Inferior parietal cortex (tissue), 1 donor: Measurements from ENCODE around the gene AKR1C8.

Source experiments
- DNase-seq: peaks from one replicate; pipeline ENCODE4 v3.0.0-alpha.2; 2016; ENCODE audit errors: extremely low spot score

AKR1C8 gene

GRCh38 chr10:5108658-5109416 lies 76.1 kb downstream of the AKR1C8 start:
- no peak for DNase-seq

DNA sequence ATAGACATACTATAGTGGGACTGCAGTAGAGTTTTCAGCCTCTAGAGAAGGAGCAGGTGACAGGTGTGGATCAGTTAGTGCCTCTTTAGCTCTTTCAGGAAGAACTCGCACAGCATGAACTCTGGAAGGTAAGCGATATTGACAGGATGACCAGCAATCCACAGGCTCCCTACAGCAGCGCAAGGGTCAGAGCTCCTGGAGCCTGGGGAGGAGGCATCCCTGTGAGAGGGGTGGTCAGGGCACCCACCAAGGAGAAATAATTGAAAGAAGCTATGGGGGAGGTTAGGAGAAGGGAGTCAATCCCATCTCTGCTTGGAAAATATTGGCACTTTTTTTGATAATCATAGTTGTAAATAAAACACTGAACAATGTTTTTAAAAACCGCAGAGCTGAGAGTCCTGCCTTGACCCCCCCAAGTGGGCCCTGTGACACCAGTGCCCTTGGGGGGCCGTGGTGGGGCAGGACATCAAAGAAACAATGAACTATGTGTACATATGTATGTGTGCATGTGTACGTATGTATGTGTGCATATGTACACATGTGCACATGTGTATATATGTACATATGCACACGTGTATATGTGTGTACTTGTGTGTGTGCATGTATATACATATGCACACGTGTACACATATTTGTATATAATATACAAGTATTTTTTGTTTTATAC lies 77.0 kb downstream of the AKR1C8 start:
- DNase-seq = no peak

- DNase-seq = no peak
These were observed 78.4 kb downstream of the AKR1C8 start for GRCh38 chr10:5106553-5106952.

- DNase-seq = no peak
These were observed 79.3 kb downstream of the AKR1C8 start for GRCh38 chr10:5105626-5106025.
